A673 (cell line): ENCODE measurements around the gene NLGN1.

ENCODE experiments used
- EZH2 ChIP-seq: fragments of 200-600 bp; sonication (generic); IDR thresholded peaks from 2 replicates; pipeline ENCODE4 v1.6.1; 2017; ENCODE audit warnings: borderline replicate concordance, low read depth, mild to moderate bottlenecking, mixed read lengths, antibody characterized with exemption, low read length; ENCODE audit not compliant: poor library complexity, severe bottlenecking
- TF ChIP-seq, protein P1 (sequence below): fragments of 300-800, 200-600 bp; sonication (generic); conservative IDR thresholded peaks from 2 replicates; pipeline ENCODE4 v1.5.1; 2017; ENCODE audit warnings: low read depth, mild to moderate bottlenecking, antibody characterized with exemption, low read length, moderate library complexity, mixed read lengths

DNA sequence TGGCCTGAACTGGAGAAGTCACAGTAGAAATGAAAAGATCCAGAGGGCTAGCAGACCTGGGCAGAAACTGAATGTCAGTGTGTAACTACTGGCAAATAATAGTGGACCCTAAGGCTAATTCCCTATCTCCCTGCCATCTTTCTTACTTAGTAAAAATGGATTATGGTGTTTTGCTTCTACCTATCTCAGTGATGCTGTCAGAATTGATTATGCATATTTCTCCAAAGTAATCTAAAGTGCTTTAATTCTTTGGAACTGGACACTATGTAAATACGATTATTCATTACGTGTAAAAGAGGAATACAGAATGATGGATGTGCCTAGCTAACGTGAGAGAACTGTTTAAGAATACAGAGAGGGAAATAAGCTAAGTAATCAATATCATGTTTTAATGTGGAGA lies 651.9 kb downstream of the NLGN1 start:
- no peak for TF ChIP-seq EZH2
- TF ChIP-seq, protein P1, sequence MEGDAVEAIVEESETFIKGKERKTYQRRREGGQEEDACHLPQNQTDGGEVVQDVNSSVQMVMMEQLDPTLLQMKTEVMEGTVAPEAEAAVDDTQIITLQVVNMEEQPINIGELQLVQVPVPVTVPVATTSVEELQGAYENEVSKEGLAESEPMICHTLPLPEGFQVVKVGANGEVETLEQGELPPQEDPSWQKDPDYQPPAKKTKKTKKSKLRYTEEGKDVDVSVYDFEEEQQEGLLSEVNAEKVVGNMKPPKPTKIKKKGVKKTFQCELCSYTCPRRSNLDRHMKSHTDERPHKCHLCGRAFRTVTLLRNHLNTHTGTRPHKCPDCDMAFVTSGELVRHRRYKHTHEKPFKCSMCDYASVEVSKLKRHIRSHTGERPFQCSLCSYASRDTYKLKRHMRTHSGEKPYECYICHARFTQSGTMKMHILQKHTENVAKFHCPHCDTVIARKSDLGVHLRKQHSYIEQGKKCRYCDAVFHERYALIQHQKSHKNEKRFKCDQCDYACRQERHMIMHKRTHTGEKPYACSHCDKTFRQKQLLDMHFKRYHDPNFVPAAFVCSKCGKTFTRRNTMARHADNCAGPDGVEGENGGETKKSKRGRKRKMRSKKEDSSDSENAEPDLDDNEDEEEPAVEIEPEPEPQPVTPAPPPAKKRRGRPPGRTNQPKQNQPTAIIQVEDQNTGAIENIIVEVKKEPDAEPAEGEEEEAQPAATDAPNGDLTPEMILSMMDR, result no peak
